H1 (cell line): ENCODE results near the gene PRCP. TPM values are rescaled to one million over a fixed set of nuclear protein-coding genes. Genes with fewer than 3 reads are reported as not detected.

ENCODE experiments used
- ATF3 ChIP-seq: IDR thresholded peaks from 2 replicates; pipeline ENCODE4 v1.6.1; 2011; ENCODE audit warnings: low read depth, mild to moderate bottlenecking, low read length; ENCODE audit not compliant: insufficient read depth
- CBX8 ChIP-seq: fragments of 300-800, 300-1000 bp; sonication (generic); IDR thresholded peaks from 2 replicates; pipeline ENCODE4 v1.7.1; 2016; ENCODE audit warnings: low read depth, low read length, borderline replicate concordance
- FOSL1 ChIP-seq: IDR thresholded peaks from 2 replicates; pipeline ENCODE4 v1.6.1; 2011; ENCODE audit warnings: mild to moderate bottlenecking, low read depth, low read length, moderate library complexity; ENCODE audit not compliant: insufficient read depth
- KDM4A ChIP-seq: IDR thresholded peaks from one replicate; pipeline ENCODE4 v1.7.1; 2012; ENCODE audit warnings: low read depth, mild to moderate bottlenecking, moderate library complexity, low read length, inconsistent platforms; ENCODE audit not compliant: severe bottlenecking
- RFX5 ChIP-seq: IDR thresholded peaks from 2 replicates; pipeline ENCODE4 v1.6.1; 2011; ENCODE audit warnings: low read depth, low read length, improper control_type of control experiment, borderline replicate concordance
- RXRA ChIP-seq: IDR thresholded peaks from 2 replicates; pipeline ENCODE4 v1.6.1; 2011; ENCODE audit warnings: low read depth, mild to moderate bottlenecking, low read length, moderate library complexity; ENCODE audit not compliant: insufficient read depth
- SP2 ChIP-seq: IDR thresholded peaks from 2 replicates; pipeline ENCODE4 v1.6.1; 2012; ENCODE audit warnings: mild to moderate bottlenecking, low read length, inconsistent platforms
- polyA plus RNA-seq, 7 experiments: library from polyadenylated mRNA; depleted of rRNA in 3 of 7; stranded (reverse) in 5 of 7; unstranded in 2 of 7; fragments of >200 nt in 5 of 7; fragments of 200-250 nt in 2 of 7; gene quantifications; 1 replicate in 5 of 7; 2 replicates in 1 of 7; 4 replicates in 1 of 7; pipeline versions ENCODE4 v1.2.1 to v1.2.3, GENCODE V29; 2011 to 2013; ENCODE audit warnings: missing spikeins in 2 of 7, mixed read lengths in 2 of 7
- total RNA-seq: library from RNA; stranded (reverse); fragmentation: NEBNext Ultra II Directional; extraction: Animal tissue kit (Norgen Biotek cat#: 25700); gene quantifications from 2 replicates; pipeline ENCODE4 v1.2.1, GENCODE V29; 2021

Gene PRCP
- total and polyA plus RNA-seq, 2 of the 8 experiments (the other 6 are each of a cell fraction or from before 2014, with no cell fraction given), result 63.8 to 84.4 TPM

- TF ChIP-seq ATF3, result no peak
- TF ChIP-seq SP2, result no peak
- no peak for TF ChIP-seq KDM4A
- TF ChIP-seq RXRA, result no peak
- no peak for TF ChIP-seq RFX5
- TF ChIP-seq FOSL1, result no peak
- no peak for TF ChIP-seq CBX8
Observed at GRCh38 chr11:82874646-82875523, 25.3 kb downstream of the PRCP start (continued).
